ENCODE data around the gene AMTN.

AMTN gene

GRCh38 chr4:70504733-70505132 lies 13.6 kb upstream of the AMTN start:
- no peaks in the 10 kb centered on the region for H3K27me3 Mint-ChIP-seq (ENCODE audit: low read depth)
- TF ChIP-seq CTCF (IDR thresholded peaks at IDR 0.05; ENCODE audit: unreplicated experiment in 3 of 3), result no peak
- peak overlapping the region in 1 of 3 experiments; percentile 77 for H3K27ac Mint-ChIP-seq
- no peaks in the 10 kb centered on the region for H3K4me1 Mint-ChIP-seq
- no peak overlapping the region for H3K4me3 Mint-ChIP-seq
- H3K9me3 Mint-ChIP-seq, result no peaks in the 10 kb centered on the region
- no peaks in the 10 kb centered on the region for H3K36me3 Mint-ChIP-seq (ENCODE audit: low read depth)

- Mint-ChIP-seq H3K27me3 (ENCODE audit: low read depth) (no peaks in the 10 kb centered on the region), H3K36me3 (ENCODE audit: low read depth) (no peaks in the 10 kb centered on the region), H3K4me3 (no peak overlapping the region), H3K27ac (peak overlapping the region in 2 of 3 experiments; percentile 24 to 77), H3K9me3 (no peaks in the 10 kb centered on the region), H3K4me1 (no peaks in the 10 kb centered on the region)
- TF ChIP-seq CTCF (IDR thresholded peaks at IDR 0.05; ENCODE audit: unreplicated experiment in 3 of 3), result peak; percentile 96 to 99 (median 96)
Measured at GRCh38 chr4:70505151-70505748, 13.1 kb upstream of the AMTN start.

DNA sequence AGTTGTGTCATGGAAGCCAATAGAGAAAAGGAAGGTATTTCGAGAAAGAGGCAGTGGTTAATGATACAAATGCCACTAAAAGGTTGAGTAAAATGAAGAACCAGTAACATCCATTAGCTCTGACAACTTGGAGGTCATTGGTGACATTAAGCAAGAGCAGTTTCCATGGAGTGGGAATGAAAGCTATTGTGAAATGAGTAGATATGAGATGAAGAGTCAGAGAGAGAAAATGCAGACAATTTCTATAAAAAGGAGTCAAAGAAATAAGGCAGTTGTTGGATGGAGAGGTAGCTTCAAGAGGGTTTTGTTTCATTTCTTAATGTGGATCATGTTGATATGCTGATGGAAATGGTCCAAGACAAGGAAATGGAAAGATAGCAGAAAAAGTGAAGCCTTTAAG lies 9.6 kb upstream of the AMTN start:
- H3K4me1 Mint-ChIP-seq, result no peaks in the 10 kb centered on the region
- H3K4me3 Mint-ChIP-seq, result no peak overlapping the region
- H3K36me3 Mint-ChIP-seq (ENCODE audit: low read depth), result no peaks in the 10 kb centered on the region
- peaks cover 5% of the 10 kb centered on the region for H3K27me3 Mint-ChIP-seq (ENCODE audit: low read depth)
- no peaks in the 10 kb centered on the region for H3K9me3 Mint-ChIP-seq
- H3K27ac Mint-ChIP-seq, result no peak overlapping the region
- no peak for TF ChIP-seq CTCF (IDR thresholded peaks at IDR 0.05; ENCODE audit: unreplicated experiment in 3 of 3)

DNA sequence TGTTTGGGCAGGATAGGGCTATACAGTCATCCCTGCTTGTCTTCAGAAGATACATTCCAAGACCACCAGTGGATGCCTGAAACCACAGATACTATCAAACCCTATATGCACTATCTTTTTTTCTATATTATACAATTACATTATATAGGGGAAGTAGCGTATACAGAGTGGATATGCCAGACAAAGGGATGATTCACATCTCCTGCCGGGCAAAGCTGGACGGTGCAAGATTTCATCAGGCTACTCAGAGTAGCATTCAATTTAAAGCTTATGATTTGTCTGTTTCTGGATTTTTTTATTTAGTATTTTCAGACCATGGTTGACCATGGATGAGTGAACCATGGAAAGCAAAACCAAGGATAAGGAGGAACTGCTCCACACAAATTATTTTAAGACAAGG lies 7.0 kb upstream of the AMTN start:
- Mint-ChIP-seq H3K27ac (no peak overlapping the region), H3K9me3 (no peaks in the 10 kb centered on the region), H3K4me1 (no peaks in the 10 kb centered on the region), H3K4me3 (no peak overlapping the region), H3K36me3 (ENCODE audit: low read depth) (no peaks in the 10 kb centered on the region), H3K27me3 (ENCODE audit: low read depth) (peaks cover 5% of the 10 kb centered on the region)
- no peak for TF ChIP-seq CTCF (IDR thresholded peaks at IDR 0.05; ENCODE audit: unreplicated experiment in 3 of 3)

- Mint-ChIP-seq H3K27ac (peak overlapping the region in 1 of 3 experiments; percentile 80), H3K36me3 (ENCODE audit: low read depth) (no peaks in the 10 kb centered on the region), H3K9me3 (no peaks in the 10 kb centered on the region), H3K4me3 (no peak overlapping the region), H3K4me1 (no peaks in the 10 kb centered on the region), H3K27me3 (ENCODE audit: low read depth) (peaks cover 5% of the 10 kb centered on the region)
- TF ChIP-seq CTCF (IDR thresholded peaks at IDR 0.05; ENCODE audit: unreplicated experiment in 3 of 3), result no peak
Measured at GRCh38 chr4:70515367-70516250, 2.8 kb upstream of the AMTN start.

All from nephron (organoid).